ENCODE results near the gene STIM1.

Gene STIM1

GRCh38 chr11:3952715-3953114, 97.3 kb downstream of the STIM1 start:
- DNase-seq (ENCODE audit: low read depth in 2 of 2), result no peak

- DNase-seq (ENCODE audit: low read depth in 2 of 2), result no peak
Observed at GRCh38 chr11:3953327-3953726, 97.9 kb downstream of the STIM1 start.

GRCh38 chr11:3954448-3955298, 99.2 kb downstream of the STIM1 start:
- no peak for DNase-seq (ENCODE audit: low read depth in 2 of 2)

- no peak for DNase-seq (ENCODE audit: low read depth in 2 of 2)
Observed at GRCh38 chr11:3955299-3955665, 99.8 kb downstream of the STIM1 start.

GRCh38 chr11:3956038-3956437, 100.6 kb downstream of the STIM1 start:
- DNase-seq (ENCODE audit: low read depth in 2 of 2), result no peak

GRCh38 chr11:3956748-3957147, 101.3 kb downstream of the STIM1 start:
- DNase-seq (ENCODE audit: low read depth in 2 of 2), result no peak

- no peak for DNase-seq (ENCODE audit: low read depth in 2 of 2)
Observed at GRCh38 chr11:3957437-3957836, 102.0 kb downstream of the STIM1 start.

GRCh38 chr11:3958281-3958680, 102.8 kb downstream of the STIM1 start:
- no peak for DNase-seq (ENCODE audit: low read depth in 2 of 2)

- no peak for DNase-seq (ENCODE audit: low read depth in 2 of 2)
Observed at GRCh38 chr11:3959015-3959902, 103.8 kb downstream of the STIM1 start.

GRCh38 chr11:3959903-3960265, 104.4 kb downstream of the STIM1 start:
- DNase-seq (ENCODE audit: low read depth in 2 of 2), result no peak

GRCh38 chr11:3962406-3962840, 107.0 kb downstream of the STIM1 start:
- no peak for DNase-seq (ENCODE audit: low read depth in 2 of 2)

GRCh38 chr11:3964056-3964455, 108.6 kb downstream of the STIM1 start:
- DNase-seq (ENCODE audit: low read depth in 2 of 2), result no peak

- DNase-seq (ENCODE audit: low read depth in 2 of 2), result no peak
Observed at GRCh38 chr11:3964935-3965604, 109.6 kb downstream of the STIM1 start.

- DNase-seq (ENCODE audit: low read depth in 2 of 2), result no peak
Observed at GRCh38 chr11:3967695-3968094, 112.2 kb downstream of the STIM1 start.

- no peak for DNase-seq (ENCODE audit: low read depth in 2 of 2)
Observed at GRCh38 chr11:3969200-3969599, 113.7 kb downstream of the STIM1 start.

GRCh38 chr11:3969613-3970012, 114.1 kb downstream of the STIM1 start:
- DNase-seq (ENCODE audit: low read depth in 2 of 2), result no peak

- no peak for DNase-seq (ENCODE audit: low read depth in 2 of 2)
Observed at GRCh38 chr11:3970108-3970507, 114.6 kb downstream of the STIM1 start.

GRCh38 chr11:3971756-3972404, 116.4 kb downstream of the STIM1 start:
- no peak for DNase-seq (ENCODE audit: low read depth in 2 of 2)

GRCh38 chr11:3972431-3972830, 117.0 kb downstream of the STIM1 start:
- DNase-seq (ENCODE audit: low read depth in 2 of 2), result no peak

- DNase-seq (ENCODE audit: low read depth in 2 of 2), result no peak
Observed at GRCh38 chr11:3977078-3977477, 121.6 kb downstream of the STIM1 start.

- no peak for DNase-seq (ENCODE audit: low read depth in 2 of 2)
Observed at GRCh38 chr11:3981084-3981633, 125.7 kb downstream of the STIM1 start.

GRCh38 chr11:3982431-3982830, 127.0 kb downstream of the STIM1 start:
- no peak for DNase-seq (ENCODE audit: low read depth in 2 of 2)

Measured in stimulated activated CD8-positive, alpha-beta memory T cell treated with anti-CD3 and anti-CD28 coated beads, Interleukin-15, amount 100 ng/mL, for 4 hours (primary cell).